SK-N-SH (cell line): ENCODE data around the gene GCLC.

Experiments used
- EP300 ChIP-seq, 2 experiments: IDR thresholded peaks; 2 replicates each; pipeline versions ENCODE4 v1.4.0 to v1.6.1; 2012; ENCODE audit warnings: borderline replicate concordance in 1 of 2, low read depth in 1 of 2, low read length in 1 of 2
- JUND ChIP-seq: IDR thresholded peaks from 2 replicates; pipeline ENCODE4 v1.4.0; 2012
- NFIC ChIP-seq: IDR thresholded peaks from 2 replicates; pipeline ENCODE4 v1.4.0; 2012; ENCODE audit warnings: borderline replicate concordance
- PBX3 ChIP-seq: IDR thresholded peaks from 2 replicates; pipeline ENCODE4; 2012
- POLR2AphosphoS5 ChIP-seq: IDR thresholded peaks from 2 replicates; pipeline ENCODE4 v1.6.1; 2012; ENCODE audit warnings: low read depth, low read length
- SIN3A ChIP-seq: IDR thresholded peaks from 2 replicates; pipeline ENCODE4 v1.6.1; 2012; ENCODE audit warnings: low read depth, mild to moderate bottlenecking, low read length, moderate library complexity, borderline replicate concordance
- YY1 ChIP-seq: IDR thresholded peaks from 2 replicates; pipeline ENCODE4 v1.4.0; 2012; ENCODE audit warnings: low read depth, mild to moderate bottlenecking
- TF ChIP-seq, protein P1 (sequence below): fragments of 150-350 bp; IDR thresholded peaks from 2 replicates; pipeline ENCODE4 v1.6.1; 2017; ENCODE audit warnings: antibody characterized with exemption, low read length, low read depth, borderline replicate concordance
- TF ChIP-seq, protein P2 (sequence below): fragments of 200-600 bp; sonication (generic); IDR thresholded peaks from 2 replicates; pipeline ENCODE4 v1.6.1; 2017; ENCODE audit warnings: antibody characterized with exemption, mild to moderate bottlenecking, moderate library complexity
- TF ChIP-seq, protein P3 (sequence below): IDR thresholded peaks from 2 replicates; pipeline ENCODE4 v1.4.0; 2012; ENCODE audit warnings: low read depth

GRCh38 chr6:53587291-53587690 lies 42.4 kb upstream of the GCLC start:
- TF ChIP-seq, protein P1, sequence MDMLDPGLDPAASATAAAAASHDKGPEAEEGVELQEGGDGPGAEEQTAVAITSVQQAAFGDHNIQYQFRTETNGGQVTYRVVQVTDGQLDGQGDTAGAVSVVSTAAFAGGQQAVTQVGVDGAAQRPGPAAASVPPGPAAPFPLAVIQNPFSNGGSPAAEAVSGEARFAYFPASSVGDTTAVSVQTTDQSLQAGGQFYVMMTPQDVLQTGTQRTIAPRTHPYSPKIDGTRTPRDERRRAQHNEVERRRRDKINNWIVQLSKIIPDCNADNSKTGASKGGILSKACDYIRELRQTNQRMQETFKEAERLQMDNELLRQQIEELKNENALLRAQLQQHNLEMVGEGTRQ: no peak
- TF ChIP-seq, protein P2, sequence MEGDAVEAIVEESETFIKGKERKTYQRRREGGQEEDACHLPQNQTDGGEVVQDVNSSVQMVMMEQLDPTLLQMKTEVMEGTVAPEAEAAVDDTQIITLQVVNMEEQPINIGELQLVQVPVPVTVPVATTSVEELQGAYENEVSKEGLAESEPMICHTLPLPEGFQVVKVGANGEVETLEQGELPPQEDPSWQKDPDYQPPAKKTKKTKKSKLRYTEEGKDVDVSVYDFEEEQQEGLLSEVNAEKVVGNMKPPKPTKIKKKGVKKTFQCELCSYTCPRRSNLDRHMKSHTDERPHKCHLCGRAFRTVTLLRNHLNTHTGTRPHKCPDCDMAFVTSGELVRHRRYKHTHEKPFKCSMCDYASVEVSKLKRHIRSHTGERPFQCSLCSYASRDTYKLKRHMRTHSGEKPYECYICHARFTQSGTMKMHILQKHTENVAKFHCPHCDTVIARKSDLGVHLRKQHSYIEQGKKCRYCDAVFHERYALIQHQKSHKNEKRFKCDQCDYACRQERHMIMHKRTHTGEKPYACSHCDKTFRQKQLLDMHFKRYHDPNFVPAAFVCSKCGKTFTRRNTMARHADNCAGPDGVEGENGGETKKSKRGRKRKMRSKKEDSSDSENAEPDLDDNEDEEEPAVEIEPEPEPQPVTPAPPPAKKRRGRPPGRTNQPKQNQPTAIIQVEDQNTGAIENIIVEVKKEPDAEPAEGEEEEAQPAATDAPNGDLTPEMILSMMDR: no peak
- TF ChIP-seq PBX3: no peak
- TF ChIP-seq, protein P3, sequence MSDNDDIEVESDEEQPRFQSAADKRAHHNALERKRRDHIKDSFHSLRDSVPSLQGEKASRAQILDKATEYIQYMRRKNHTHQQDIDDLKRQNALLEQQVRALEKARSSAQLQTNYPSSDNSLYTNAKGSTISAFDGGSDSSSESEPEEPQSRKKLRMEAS: no peak
- no peak for TF ChIP-seq JUND
- no peak for TF ChIP-seq NFIC
- TF ChIP-seq YY1: no peak
- TF ChIP-seq EP300 (IDR thresholded peaks at IDR 0.05; ENCODE audit: borderline replicate concordance in 1 of 2, low read depth in 1 of 2, low read length in 1 of 2): no peak
- no peak for TF ChIP-seq SIN3A
- TF ChIP-seq POLR2AphosphoS5: no peak
